Measurements from ENCODE around the gene TRAF7. TPM values are rescaled to one million over a fixed set of nuclear protein-coding genes. Genes with fewer than 3 reads are reported as not detected.

Gene TRAF7
- total RNA-seq, 1 donor from 2014 or later: 82.2 TPM

DNA sequence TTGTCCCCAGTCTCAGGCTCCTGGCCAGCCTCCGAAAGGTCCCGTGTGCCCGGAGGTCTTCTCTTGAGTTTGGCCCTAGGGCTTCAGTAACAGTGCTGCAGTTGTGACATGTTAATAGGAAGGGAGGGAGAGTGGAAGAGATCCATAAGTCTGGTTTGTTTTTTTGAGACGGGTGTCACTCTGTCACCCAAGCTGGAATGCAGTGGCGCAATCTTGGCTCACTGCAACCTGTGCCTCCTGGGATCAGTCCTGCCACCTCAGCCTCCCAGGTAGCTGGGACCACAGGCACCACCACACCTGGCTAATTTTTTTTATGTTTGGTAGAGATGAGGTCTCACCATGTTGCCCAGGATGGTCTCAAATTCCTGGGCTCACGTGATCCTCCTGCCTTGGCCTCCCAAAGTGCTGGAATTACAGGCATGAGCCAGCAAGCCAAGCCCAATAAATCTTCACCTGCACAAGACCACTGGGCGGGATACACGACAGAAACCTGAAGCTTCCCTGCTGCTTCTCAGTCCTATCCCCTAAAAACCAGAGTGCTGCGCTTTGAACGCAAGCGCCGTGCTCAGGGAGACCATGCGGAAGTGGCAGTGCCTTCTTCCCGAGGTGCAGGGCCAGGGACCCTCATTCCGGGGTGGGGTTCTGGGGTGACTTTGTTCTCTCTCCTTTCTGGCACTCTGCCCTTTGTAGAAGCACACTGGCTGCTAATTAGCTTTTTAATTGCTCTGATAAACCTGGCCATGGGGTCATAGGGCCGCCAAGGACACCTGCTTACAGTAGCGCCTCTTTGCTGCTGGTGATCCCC, 10.9 kb downstream of the TRAF7 start:
- no peaks in the 10 kb centered on the region for H3K9me3 Mint-ChIP-seq
- TF ChIP-seq, protein P1, sequence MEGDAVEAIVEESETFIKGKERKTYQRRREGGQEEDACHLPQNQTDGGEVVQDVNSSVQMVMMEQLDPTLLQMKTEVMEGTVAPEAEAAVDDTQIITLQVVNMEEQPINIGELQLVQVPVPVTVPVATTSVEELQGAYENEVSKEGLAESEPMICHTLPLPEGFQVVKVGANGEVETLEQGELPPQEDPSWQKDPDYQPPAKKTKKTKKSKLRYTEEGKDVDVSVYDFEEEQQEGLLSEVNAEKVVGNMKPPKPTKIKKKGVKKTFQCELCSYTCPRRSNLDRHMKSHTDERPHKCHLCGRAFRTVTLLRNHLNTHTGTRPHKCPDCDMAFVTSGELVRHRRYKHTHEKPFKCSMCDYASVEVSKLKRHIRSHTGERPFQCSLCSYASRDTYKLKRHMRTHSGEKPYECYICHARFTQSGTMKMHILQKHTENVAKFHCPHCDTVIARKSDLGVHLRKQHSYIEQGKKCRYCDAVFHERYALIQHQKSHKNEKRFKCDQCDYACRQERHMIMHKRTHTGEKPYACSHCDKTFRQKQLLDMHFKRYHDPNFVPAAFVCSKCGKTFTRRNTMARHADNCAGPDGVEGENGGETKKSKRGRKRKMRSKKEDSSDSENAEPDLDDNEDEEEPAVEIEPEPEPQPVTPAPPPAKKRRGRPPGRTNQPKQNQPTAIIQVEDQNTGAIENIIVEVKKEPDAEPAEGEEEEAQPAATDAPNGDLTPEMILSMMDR (conservative IDR thresholded peaks at IDR 0.05): no peak
- peaks cover 2% of the 10 kb centered on the region for H3K36me3 Mint-ChIP-seq (ENCODE audit: low read depth)
- no peaks in the 10 kb centered on the region for H3K4me1 Mint-ChIP-seq
- H3K27ac Mint-ChIP-seq (ENCODE audit: unreplicated experiment): no peak overlapping the region
- DNase-seq (ENCODE audit: low read depth, low spot score): no peak
- H3K27me3 Mint-ChIP-seq (ENCODE audit: low read depth): no peaks in the 10 kb centered on the region
- no peak overlapping the region for H3K4me3 Mint-ChIP-seq

DNA sequence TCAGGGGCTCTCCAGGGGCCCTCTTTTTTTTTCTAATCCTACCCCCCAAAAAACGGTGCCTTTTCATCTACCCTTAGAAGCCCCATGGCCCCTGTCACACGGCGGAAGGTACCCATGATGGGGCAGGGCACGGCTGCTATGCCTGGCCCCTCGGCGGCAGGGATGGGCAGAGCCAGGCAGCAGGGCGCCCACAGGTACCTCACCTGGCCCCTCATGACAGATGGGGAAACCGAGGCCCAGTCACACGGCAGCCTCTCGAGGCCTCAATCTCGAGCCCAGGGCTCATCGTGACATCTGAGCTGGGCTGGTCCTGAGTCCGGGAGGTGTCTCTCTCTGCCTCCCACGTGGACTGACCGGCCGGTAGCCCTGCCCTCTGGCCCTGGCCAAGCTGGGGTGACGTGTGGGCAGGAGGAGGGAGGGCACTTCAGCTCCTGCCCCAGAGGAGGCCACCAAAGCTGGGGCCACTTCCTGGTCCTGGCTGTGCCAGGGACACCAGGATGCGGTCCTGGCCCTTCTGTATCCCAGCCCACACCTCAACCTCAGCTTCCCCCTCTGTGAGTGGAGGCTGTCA, 11.6 kb downstream of the TRAF7 start:
- Mint-ChIP-seq H3K27ac (ENCODE audit: unreplicated experiment) (no peak overlapping the region), H3K36me3 (ENCODE audit: low read depth) (peaks cover 2% of the 10 kb centered on the region), H3K9me3 (no peaks in the 10 kb centered on the region), H3K4me3 (no peak overlapping the region), H3K27me3 (ENCODE audit: low read depth) (no peaks in the 10 kb centered on the region), H3K4me1 (no peaks in the 10 kb centered on the region)
- DNase-seq (ENCODE audit: low read depth, low spot score): no peak
- TF ChIP-seq, protein P1 (conservative IDR thresholded peaks at IDR 0.05): no peak

DNA sequence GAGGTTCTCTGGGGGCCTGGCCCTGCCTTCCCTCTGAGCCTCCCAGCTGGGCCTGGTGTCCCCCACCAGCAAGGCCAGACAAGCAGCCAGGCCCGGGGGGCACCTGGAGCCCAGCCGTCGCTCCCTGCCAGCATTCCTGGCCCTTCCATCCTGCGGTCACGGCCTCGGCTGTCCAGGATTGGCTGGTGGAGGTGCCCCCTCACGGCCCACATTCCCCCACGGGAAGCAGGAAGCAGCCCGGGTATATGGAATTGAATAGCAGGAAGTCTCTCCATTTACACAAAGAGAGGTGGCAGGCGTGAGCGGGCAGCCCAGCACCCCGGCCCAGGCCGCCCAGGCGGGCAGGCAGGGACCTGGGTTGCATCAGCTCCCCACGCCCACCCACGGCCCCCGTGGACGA, 14.5 kb downstream of the TRAF7 start:
- H3K36me3 Mint-ChIP-seq (ENCODE audit: low read depth): peaks cover 2% of the 10 kb centered on the region

DNA sequence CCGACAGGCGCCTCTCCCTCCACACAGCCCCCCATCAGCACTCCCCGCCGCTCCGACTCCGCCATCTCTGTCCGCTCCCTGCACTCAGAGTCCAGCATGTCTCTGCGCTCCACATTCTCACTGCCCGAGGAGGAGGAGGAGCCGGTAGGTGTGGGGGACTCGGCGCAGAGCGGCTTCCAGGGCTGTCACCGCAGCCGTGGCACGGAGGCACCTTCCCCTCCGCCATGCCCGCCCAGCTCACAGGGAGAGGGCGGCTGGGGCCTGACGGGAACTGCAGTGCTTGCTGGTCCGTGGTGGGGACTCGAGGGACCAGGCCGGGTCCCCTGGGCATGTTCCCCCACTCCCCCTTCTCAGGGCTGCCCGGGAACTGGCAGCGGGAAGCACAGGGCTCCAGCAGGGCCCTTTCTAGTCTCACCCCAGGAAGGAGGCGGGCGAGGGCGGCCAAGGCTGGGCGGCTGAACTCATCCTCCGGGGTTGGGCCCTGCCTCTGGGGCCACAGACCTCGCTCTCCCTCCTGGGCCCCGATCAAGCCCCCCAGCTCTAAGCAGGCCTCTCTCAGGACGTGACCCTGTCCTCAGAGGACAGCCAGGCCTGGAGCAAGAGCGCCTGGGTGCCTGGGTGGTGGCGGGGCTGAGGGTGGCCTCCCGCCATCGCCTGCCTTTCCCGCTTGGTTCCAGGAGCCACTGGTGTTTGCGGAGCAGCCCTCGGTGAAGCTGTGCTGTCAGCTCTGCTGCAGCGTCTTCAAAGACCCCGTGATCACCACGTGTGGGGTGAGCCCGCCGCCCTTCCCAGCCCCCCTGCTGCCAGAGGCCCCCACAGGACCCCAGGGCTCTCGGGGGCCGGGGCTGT, 15.2 kb downstream of the TRAF7 start:
- DNase-seq (ENCODE audit: low read depth, low spot score): no peak
- TF ChIP-seq, protein P1 (conservative IDR thresholded peaks at IDR 0.05): no peak
- no peaks in the 10 kb centered on the region for H3K9me3 Mint-ChIP-seq
- H3K27ac Mint-ChIP-seq (ENCODE audit: unreplicated experiment): no peak overlapping the region
- no peak overlapping the region for H3K4me3 Mint-ChIP-seq
- H3K36me3 Mint-ChIP-seq (ENCODE audit: low read depth): peaks cover 2% of the 10 kb centered on the region
- H3K4me1 Mint-ChIP-seq: no peaks in the 10 kb centered on the region
- H3K27me3 Mint-ChIP-seq (ENCODE audit: low read depth): no peaks in the 10 kb centered on the region

More for the DNA sequence above, 14.5 kb downstream of the TRAF7 start:
- H3K9me3 Mint-ChIP-seq: no peaks in the 10 kb centered on the region
- TF ChIP-seq, protein P1 (conservative IDR thresholded peaks at IDR 0.05): no peak
- no peak overlapping the region for H3K27ac Mint-ChIP-seq (ENCODE audit: unreplicated experiment)
- H3K4me3 Mint-ChIP-seq: no peak overlapping the region
- H3K27me3 Mint-ChIP-seq (ENCODE audit: low read depth): no peaks in the 10 kb centered on the region
- no peaks in the 10 kb centered on the region for H3K4me1 Mint-ChIP-seq
- DNase-seq (ENCODE audit: low read depth, low spot score): no peak

DNA sequence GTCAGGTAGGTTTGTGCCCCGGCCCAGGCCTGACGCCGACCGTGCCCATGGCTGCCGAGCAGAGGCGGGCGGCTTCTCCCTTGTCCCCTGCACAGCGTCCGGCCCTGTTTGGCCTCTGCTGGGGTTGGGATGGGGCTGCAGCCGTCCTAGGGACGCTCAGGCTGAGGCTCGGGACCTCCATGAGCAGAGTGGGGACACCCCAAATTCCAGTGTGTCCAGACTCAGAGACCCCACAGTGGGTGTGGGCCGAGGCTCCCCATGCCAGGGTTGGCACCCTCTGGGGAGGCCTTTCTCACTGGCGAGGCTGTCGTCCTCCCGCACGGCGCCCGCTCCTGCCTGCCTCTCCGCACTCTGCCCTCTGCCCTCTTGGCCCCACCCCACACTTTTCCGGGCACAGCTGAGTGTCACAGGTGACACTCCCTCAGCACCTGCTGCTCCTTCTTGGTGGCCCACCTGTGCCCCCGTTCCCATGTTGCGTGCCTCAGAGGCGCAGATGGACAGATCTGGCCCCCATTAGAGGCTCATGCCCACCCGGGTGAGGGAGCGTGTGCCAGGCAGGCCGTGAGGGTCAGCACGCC, 16.1 kb downstream of the TRAF7 start:
- Mint-ChIP-seq H3K27ac (ENCODE audit: unreplicated experiment) (no peak overlapping the region), H3K4me3 (no peak overlapping the region), H3K4me1 (no peaks in the 10 kb centered on the region), H3K9me3 (no peaks in the 10 kb centered on the region), H3K36me3 (ENCODE audit: low read depth) (peaks cover 2% of the 10 kb centered on the region), H3K27me3 (ENCODE audit: low read depth) (no peaks in the 10 kb centered on the region)
- TF ChIP-seq, protein P1 (conservative IDR thresholded peaks at IDR 0.05): no peak
- no peak for DNase-seq (ENCODE audit: low read depth, low spot score)
